WERI-Rb-1 (cell line): ENCODE data around the gene INTS11.

Source experiments
- DNase-seq: peaks from one replicate; pipeline ENCODE4 v3.0.0-alpha.2; 2020
- H3K27ac ChIP-seq: fragments of 250-450 bp; sonication (Bioruptor Pico); 2 replicates; pipeline ENCODE4 v1.5.1; 2020; ENCODE audit warnings: mild to moderate bottlenecking, moderate library complexity
- H3K27me3 ChIP-seq: fragments of 250-450 bp; sonication (Bioruptor Pico); 2 replicates; pipeline ENCODE4 v1.5.1; 2021; ENCODE audit warnings: mild to moderate bottlenecking, low read depth, moderate library complexity; ENCODE audit not compliant: insufficient read depth, severe bottlenecking
- H3K36me3 ChIP-seq: fragments of 250-450 bp; sonication (Bioruptor Pico); 2 replicates; pipeline ENCODE4 v1.5.1; 2020; ENCODE audit warnings: mild to moderate bottlenecking, moderate library complexity
- H3K4me3 ChIP-seq: 2 replicates; pipeline ENCODE4 v1.5.1; 2011; ENCODE audit warnings: low read depth, mild to moderate bottlenecking, control low read depth, low read length
- H3K9me3 ChIP-seq: fragments of 250-450 bp; sonication (Bioruptor Pico); 2 replicates; pipeline ENCODE4 v1.5.1; 2021; ENCODE audit warnings: mild to moderate bottlenecking, moderate library complexity; ENCODE audit not compliant: severe bottlenecking
- TF ChIP-seq, protein P1 (sequence below): IDR thresholded peaks from 2 replicates; pipeline ENCODE4 v1.5.1; 2011; ENCODE audit warnings: low read depth, mild to moderate bottlenecking, control low read depth, inconsistent platforms, low read length

Gene INTS11

DNA sequence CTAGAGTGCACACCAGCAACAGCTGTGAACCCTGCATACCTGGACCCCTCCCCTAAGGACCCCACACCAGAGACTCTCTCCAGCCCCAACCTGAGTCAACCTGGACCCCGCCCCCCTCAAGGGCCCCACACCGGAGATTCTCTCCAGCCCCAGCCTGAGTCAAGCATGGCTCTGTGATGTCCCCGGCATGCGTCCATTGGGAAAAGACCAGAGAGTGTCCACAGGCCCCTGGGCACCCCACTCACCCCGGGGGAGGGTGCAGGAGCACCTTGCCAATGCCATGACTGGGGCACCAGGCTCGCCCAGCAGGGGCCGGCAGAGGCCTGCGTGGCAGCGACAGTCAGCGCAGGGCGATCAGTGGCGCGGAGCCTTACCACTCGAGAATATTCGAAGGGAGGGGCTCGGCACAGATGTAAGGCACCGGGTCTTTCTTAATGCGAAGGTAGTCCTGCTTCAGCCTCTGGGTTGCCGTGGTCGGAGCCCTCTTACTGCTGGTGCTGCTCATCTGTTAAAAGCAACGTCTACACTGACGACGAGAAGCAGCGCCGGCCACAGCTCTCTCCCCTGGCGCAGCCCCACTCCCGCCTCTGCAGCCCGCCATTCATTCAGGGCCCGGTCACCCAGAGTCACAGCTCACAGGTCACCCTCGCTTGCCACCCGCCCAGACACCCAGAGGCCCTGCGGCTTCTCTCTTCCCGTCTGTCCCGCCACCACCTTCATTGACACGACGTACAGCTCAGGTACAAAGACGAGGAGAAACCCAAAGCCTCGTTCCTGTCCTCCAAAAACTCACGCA lies 56.8 kb downstream of the INTS11 start:
- TF ChIP-seq, protein P1, sequence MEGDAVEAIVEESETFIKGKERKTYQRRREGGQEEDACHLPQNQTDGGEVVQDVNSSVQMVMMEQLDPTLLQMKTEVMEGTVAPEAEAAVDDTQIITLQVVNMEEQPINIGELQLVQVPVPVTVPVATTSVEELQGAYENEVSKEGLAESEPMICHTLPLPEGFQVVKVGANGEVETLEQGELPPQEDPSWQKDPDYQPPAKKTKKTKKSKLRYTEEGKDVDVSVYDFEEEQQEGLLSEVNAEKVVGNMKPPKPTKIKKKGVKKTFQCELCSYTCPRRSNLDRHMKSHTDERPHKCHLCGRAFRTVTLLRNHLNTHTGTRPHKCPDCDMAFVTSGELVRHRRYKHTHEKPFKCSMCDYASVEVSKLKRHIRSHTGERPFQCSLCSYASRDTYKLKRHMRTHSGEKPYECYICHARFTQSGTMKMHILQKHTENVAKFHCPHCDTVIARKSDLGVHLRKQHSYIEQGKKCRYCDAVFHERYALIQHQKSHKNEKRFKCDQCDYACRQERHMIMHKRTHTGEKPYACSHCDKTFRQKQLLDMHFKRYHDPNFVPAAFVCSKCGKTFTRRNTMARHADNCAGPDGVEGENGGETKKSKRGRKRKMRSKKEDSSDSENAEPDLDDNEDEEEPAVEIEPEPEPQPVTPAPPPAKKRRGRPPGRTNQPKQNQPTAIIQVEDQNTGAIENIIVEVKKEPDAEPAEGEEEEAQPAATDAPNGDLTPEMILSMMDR, result no peak
- no peaks in the 10 kb centered on the region for H3K9me3 ChIP-seq
- no peaks in the 10 kb centered on the region for H3K27me3 ChIP-seq
- peaks cover 81% of the 10 kb centered on the region for H3K36me3 ChIP-seq
- no peak overlapping the region for H3K4me3 ChIP-seq
- no peak overlapping the region for H3K27ac ChIP-seq
- no peak for DNase-seq

DNA sequence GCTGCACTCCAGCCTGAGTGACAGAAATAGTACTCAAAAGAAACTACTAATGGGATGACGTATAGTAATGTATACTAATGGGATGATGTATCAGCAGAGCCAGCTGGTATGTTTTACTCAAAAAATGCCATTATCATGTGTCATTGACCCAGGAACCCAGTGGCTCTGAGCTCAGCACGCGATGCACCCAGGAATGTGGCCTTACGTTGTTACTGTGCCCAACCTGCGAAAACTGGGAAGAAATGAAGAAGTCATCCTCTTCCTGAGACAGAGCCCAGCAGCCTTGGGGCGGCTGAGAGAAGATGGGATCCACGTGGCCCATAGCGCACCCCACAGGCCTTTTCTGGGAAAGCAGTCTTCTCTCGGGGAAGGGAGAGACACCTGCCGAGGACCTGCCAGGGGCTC lies 59.6 kb downstream of the INTS11 start:
- Histone ChIP-seq H3K27me3 (no peaks in the 10 kb centered on the region), H3K9me3 (no peaks in the 10 kb centered on the region), H3K4me3 (no peak overlapping the region), H3K27ac (no peak overlapping the region), H3K36me3 (peaks cover 87% of the 10 kb centered on the region)
- DNase-seq, result no peak
- TF ChIP-seq, protein P1, result peak; percentile 50

DNA sequence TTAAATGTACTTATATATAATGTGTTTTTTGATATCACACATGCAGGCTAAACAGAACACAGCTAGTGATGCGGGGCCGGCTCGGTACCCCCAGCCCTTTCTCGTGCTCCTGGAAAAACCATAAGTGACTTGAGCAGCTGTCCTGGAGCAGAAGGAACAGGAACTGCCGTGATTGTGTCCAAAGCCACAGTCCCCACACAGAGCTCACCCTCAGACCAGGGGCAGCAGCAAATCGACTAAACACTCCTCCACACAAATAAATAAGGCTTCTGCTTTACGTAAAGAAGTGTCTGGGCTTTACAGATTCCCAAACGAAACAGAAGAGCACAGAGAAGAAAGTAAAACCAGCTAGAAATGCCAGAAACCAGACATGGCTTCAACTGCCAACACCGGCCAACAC lies 60.4 kb downstream of the INTS11 start:
- Histone ChIP-seq H3K27ac (no peak overlapping the region), H3K27me3 (no peaks in the 10 kb centered on the region), H3K9me3 (no peaks in the 10 kb centered on the region), H3K4me3 (no peak overlapping the region), H3K36me3 (peaks cover 85% of the 10 kb centered on the region)
- DNase-seq, result no peak
- TF ChIP-seq, protein P1, result no peak

DNA sequence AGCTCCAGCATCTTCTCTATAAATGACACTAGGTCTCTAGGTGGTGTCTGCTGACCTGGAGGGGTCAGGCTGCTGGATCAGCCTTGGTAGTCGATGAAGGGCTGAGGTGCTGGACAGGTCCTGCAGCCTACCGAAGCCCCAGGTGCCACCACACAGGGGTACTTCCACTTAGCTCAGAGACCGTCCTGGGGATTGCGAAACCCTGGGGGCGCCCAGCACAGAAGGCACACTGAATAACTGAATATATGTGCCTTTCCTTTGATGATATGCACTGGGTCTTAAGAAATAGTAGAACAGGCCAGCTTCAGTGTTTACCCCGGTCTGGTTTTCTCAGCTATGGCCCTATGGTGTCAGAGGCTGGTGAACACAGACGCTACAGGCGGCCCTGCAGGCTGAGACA lies 61.7 kb downstream of the INTS11 start:
- DNase-seq, result no peak
- H3K4me3 ChIP-seq, result no peak overlapping the region
- TF ChIP-seq, protein P1, result no peak
- no peaks in the 10 kb centered on the region for H3K9me3 ChIP-seq
- no peaks in the 10 kb centered on the region for H3K27me3 ChIP-seq
- peaks cover 74% of the 10 kb centered on the region for H3K36me3 ChIP-seq
- H3K27ac ChIP-seq, result no peak overlapping the region

DNA sequence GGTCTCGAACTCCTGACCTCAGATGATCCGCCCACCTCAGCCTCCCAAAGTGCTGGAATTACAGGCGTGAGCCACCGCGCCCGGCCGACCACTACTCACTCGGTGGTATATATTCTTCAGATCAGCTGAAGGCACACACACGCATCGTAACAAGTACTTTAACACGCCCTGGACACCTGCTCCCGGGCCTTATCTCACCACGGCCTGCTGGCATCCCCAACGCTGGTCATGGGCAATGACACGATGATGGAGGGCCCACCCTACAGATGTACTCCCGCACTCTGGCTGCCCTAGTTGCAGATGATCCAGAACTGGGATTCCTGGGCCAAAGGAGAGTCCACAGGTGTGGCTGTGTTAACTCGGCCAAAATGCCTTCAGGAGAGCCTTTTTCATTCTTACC lies 62.4 kb downstream of the INTS11 start:
- H3K36me3 ChIP-seq, result peaks cover 67% of the 10 kb centered on the region

More for the DNA sequence above, 62.4 kb downstream of the INTS11 start:
- DNase-seq, result no peak
- TF ChIP-seq, protein P1, result no peak
- no peak overlapping the region for H3K4me3 ChIP-seq
- H3K27me3 ChIP-seq, result no peaks in the 10 kb centered on the region
- H3K27ac ChIP-seq, result no peak overlapping the region
- H3K9me3 ChIP-seq, result no peaks in the 10 kb centered on the region
